ENCODE data around the gene PNPO. TPM values are rescaled to one million over a fixed set of nuclear protein-coding genes. Genes with fewer than 3 reads are reported as not detected.

The PNPO gene
- total and polyA plus RNA-seq, 2 of the 13 experiments (the other 11 are each of a cell fraction or from before 2014, with no cell fraction given) = 47.9 to 63.3 TPM

DNA sequence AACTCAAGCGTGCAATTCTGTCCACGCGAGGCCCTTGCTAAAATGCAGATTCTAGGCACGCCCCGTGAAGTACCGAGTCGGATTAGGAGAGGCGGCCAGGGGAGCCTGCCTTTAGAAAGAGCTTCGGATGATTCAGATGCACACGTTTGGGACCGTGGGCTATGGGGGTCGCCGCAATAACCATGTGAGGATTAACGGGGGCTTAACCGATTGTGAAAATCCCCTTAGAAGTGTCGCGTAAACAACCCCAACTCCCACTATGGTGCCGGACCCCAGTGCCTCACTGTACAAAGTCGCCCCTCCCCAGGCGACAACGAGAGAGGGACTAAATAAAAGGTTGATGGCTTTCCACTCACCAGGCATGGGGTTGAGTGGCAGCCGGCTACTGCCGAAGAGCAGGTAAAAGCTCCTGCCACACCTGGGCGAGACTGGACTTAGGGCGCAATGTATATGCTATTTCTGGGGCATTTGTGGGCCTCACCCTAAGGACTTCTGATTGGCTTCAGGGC lies 46.0 kb upstream of the PNPO start (continued):
- TF ChIP-seq TERF1 (CRISPR knock-in tag; IDR thresholded peaks at IDR 0.05) (no peak), SIX1 (CRISPR knock-in tag; IDR thresholded peaks at IDR 0.05; ENCODE audit: borderline replicate concordance) (0 out of 2 replicates have a peak, but pooled peaks have one; percentile 30), FOXP4 (CRISPR knock-in tag; IDR thresholded peaks at IDR 0.05) (peak; percentile 6; the same call in 1 of the 2 replicates), HMGA1 (CRISPR knock-in tag; conservative IDR thresholded peaks at IDR 0.05) (no peak), SMAD9 (CRISPR knock-in tag; IDR thresholded peaks at IDR 0.05) (0 out of 2 replicates have a peak, but pooled peaks have one; percentile 24), FOXO1 (CRISPR knock-in tag; IDR thresholded peaks at IDR 0.05) (no peak; the same call in 1 of the 2 replicates), RFXAP (CRISPR knock-in tag; IDR thresholded peaks at IDR 0.05; ENCODE audit: borderline replicate concordance) (no peak), ZNF12 (CRISPR knock-in tag; IDR thresholded peaks at IDR 0.05) (no peak), ZFX (CRISPR knock-in tag; IDR thresholded peaks at IDR 0.05; ENCODE audit: low read depth) (peak; percentile 85), ARNT (IDR thresholded peaks at IDR 0.05) (no peak), ELF3 (CRISPR knock-in tag; IDR thresholded peaks at IDR 0.05) (peak; percentile 55), TFE3 (CRISPR knock-in tag; IDR thresholded peaks at IDR 0.05) (peak; percentile 63; the same call in 1 of the 2 replicates), ZSCAN29 (CRISPR knock-in tag; conservative IDR thresholded peaks at IDR 0.05) (no peak), RARA (CRISPR knock-in tag; IDR thresholded peaks at IDR 0.05) (no peak), ATF6 (CRISPR knock-in tag; conservative IDR thresholded peaks at IDR 0.05) (no peak; the same call in 1 of the 2 replicates), ERF (CRISPR knock-in tag; IDR thresholded peaks at IDR 0.05) (peak; percentile 40; the same call in 1 of the 2 replicates), GMEB2 (CRISPR knock-in tag; IDR thresholded peaks at IDR 0.05; ENCODE audit: low read depth) (no peak), ZNF616 (CRISPR knock-in tag; IDR thresholded peaks at IDR 0.05; ENCODE audit: low read depth) (no peak), ATRX (CRISPR knock-in tag; IDR thresholded peaks at IDR 0.05; ENCODE audit: borderline replicate concordance) (no peak), ATAD3A (CRISPR knock-in tag; IDR thresholded peaks at IDR 0.05) (no peak; the same call in 1 of the 2 replicates)
- TF ChIP-seq, protein P1, sequence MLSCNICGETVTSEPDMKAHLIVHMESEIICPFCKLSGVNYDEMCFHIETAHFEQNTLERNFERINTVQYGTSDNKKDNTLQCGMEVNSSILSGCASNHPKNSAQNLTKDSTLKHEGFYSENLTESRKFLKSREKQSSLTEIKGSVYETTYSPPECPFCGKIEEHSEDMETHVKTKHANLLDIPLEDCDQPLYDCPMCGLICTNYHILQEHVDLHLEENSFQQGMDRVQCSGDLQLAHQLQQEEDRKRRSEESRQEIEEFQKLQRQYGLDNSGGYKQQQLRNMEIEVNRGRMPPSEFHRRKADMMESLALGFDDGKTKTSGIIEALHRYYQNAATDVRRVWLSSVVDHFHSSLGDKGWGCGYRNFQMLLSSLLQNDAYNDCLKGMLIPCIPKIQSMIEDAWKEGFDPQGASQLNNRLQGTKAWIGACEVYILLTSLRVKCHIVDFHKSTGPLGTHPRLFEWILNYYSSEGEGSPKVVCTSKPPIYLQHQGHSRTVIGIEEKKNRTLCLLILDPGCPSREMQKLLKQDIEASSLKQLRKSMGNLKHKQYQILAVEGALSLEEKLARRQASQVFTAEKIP (CRISPR knock-in tag; IDR thresholded peaks at IDR 0.05; ENCODE audit: borderline replicate concordance) = no peak
